ENCODE data around the gene LAMC3. TPM values are rescaled to one million over a fixed set of nuclear protein-coding genes. Genes with fewer than 3 reads are reported as not detected.

The LAMC3 gene
- total RNA-seq, 3 donors from 2014 or later: 0.58 to 0.73 (median 0.69) TPM

DNA sequence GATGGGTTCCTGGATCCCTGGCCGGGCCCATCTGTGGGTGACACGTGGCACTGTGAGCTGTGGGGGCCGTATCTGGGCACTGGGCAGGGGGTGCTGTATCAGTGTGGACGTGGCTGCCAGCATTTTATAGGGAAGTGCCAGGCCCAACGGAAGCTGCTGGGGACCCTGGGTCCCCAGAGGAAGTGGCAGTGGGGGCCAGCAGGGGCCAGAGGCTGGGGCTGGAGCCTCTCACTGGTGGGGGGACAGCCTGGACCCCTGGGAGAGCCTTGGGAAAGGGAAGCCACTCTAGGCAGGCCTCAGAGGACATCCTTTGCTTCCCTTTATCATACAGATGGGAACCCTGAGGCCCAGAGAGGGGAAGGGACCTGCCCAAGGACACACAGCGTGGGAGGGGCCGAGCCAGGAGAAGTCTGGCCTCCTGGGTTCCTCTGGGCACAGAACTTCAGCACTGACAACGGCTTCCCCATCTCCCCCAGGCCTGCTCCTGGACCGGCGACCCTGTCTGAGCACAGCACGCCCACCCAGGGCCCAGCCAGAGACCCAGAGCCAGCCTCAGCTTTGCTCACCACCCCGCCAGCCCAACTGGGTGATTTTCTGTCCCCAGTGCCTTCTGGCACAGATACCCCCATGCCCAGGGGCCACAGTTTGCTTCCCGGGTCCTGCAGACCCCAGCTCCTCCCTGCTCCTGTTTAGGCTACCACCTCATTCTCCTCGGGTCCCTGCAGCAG, 15.5 kb upstream of the LAMC3 start:
- intact Hi-C loops (cut with DNase I, micrococcal nuclease): no loop called here
- no peaks in the 10 kb centered on the region for H3K36me3 ChIP-seq (ENCODE audit: low read depth)
- ATAC-seq (no peak), DNase-seq (peak in 1 of 3 donors; percentile 31)
- no peaks in the 10 kb centered on the region for H3K4me1 ChIP-seq (ENCODE audit: low read depth)
- TF ChIP-seq, protein P1, sequence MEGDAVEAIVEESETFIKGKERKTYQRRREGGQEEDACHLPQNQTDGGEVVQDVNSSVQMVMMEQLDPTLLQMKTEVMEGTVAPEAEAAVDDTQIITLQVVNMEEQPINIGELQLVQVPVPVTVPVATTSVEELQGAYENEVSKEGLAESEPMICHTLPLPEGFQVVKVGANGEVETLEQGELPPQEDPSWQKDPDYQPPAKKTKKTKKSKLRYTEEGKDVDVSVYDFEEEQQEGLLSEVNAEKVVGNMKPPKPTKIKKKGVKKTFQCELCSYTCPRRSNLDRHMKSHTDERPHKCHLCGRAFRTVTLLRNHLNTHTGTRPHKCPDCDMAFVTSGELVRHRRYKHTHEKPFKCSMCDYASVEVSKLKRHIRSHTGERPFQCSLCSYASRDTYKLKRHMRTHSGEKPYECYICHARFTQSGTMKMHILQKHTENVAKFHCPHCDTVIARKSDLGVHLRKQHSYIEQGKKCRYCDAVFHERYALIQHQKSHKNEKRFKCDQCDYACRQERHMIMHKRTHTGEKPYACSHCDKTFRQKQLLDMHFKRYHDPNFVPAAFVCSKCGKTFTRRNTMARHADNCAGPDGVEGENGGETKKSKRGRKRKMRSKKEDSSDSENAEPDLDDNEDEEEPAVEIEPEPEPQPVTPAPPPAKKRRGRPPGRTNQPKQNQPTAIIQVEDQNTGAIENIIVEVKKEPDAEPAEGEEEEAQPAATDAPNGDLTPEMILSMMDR (IDR thresholded peaks at IDR 0.05): no peak
- no peak overlapping the region for H3K4me3 ChIP-seq
- H3K9me3 ChIP-seq: no peaks in the 10 kb centered on the region

GRCh38 chr9:130994135-130995085, 14.6 kb upstream of the LAMC3 start:
- Histone ChIP-seq H3K4me3 (no peak overlapping the region), H3K9me3 (no peaks in the 10 kb centered on the region), H3K36me3 (ENCODE audit: low read depth) (no peaks in the 10 kb centered on the region), H3K4me1 (ENCODE audit: low read depth) (no peaks in the 10 kb centered on the region)
- intact Hi-C loops (cut with DNase I, micrococcal nuclease): no loop called here
- TF ChIP-seq, protein P1 (IDR thresholded peaks at IDR 0.05): no peak
- DNase-seq: peak in 1 of 3 donors; percentile 6
- ATAC-seq: no peak

DNA sequence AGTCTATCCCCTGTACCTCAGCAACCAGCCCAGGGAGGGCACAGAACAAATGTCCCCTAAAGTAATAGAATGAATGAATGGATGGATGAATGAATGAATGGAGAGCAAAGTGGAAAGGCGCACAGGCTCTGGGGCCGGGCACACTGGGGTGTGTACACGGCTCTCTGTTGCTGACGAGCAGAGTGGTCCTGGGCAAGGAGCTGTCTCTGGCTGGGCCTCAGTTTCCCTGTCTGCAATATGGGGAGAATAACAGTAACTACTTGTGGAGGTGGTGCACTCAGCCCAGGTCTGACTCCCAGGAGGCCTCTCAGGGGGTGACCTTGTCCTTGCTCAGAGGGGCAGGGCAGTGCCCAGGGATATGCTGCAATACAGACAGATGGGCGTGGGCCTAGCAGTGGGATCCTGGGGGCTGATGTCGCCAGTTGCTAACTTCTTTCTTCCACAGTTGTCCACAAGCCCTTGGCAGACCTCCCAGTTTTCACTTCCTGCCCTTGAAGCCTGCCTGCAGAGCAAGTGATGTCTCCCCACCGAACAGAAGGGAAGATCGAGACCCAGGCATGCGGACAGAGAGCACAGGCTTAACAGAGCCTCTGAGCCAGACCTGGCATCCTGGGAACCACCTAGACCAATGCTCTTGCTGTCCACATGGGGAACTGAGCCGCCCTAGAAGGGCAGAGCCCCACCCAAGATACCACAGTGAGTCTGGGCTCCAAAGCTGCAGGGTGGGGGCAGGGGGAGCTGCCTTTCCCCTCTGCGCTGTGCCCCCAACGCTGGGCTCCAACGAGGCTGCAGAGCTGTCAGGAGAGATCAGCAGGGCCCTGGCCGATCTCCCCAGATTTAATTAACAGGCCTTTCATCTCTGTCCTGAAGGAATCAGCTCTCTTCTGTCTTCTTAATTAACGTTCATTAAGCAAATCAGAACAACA, 13.6 kb upstream of the LAMC3 start:
- Histone ChIP-seq H3K9me3 (no peaks in the 10 kb centered on the region), H3K4me3 (no peak overlapping the region), H3K4me1 (ENCODE audit: low read depth) (no peaks in the 10 kb centered on the region), H3K36me3 (ENCODE audit: low read depth) (no peaks in the 10 kb centered on the region)
- intact Hi-C loops (cut with DNase I, micrococcal nuclease): no loop called here
- TF ChIP-seq, protein P1 (IDR thresholded peaks at IDR 0.05): no peak
- ATAC-seq (no peak), DNase-seq (peak in 2 of 3 donors; percentile 37 to 44)

- DNase-seq (no peak), ATAC-seq (no peak)
- Histone ChIP-seq H3K9me3 (no peaks in the 10 kb centered on the region), H3K36me3 (ENCODE audit: low read depth) (no peaks in the 10 kb centered on the region), H3K4me3 (no peak overlapping the region), H3K4me1 (ENCODE audit: low read depth) (no peaks in the 10 kb centered on the region)
- TF ChIP-seq, protein P1 (IDR thresholded peaks at IDR 0.05): no peak
- intact Hi-C loops (cut with DNase I, micrococcal nuclease): no loop called here
These were observed 12.8 kb upstream of the LAMC3 start for GRCh38 chr9:130996205-130996604.

All from mucosa of descending colon (tissue), 3 donors.